Gastroesophageal sphincter (tissue), 3 donors: ENCODE results near the gene NLRC3.

Experiments used
- CTCF ChIP-seq, 4 experiments: fragments of 200-600 bp in 2 of 4; fragments of 450-650 bp in 2 of 4; sonication (generic) in 1 of 4; IDR thresholded peaks; one replicate each; pipeline ENCODE4 v1.5.1; 2017 to 2019; ENCODE audit warnings: antibody characterized with exemption in 4 of 4, mild to moderate bottlenecking in 2 of 4, moderate library complexity in 2 of 4
- EP300 ChIP-seq: sonication (generic); formaldehyde crosslinking; IDR thresholded peaks from one replicate; pipeline ENCODE4 v1.6.1; 2017; ENCODE audit warnings: antibody characterized with exemption, mild to moderate bottlenecking
- POLR2A ChIP-seq, 2 donors: fragments of 450-650 bp; IDR thresholded peaks; one replicate each; pipeline ENCODE4 v1.6.1; 2017; ENCODE audit warnings: antibody characterized with exemption in 2 of 2, mild to moderate bottlenecking in 2 of 2, moderate library complexity in 1 of 2
- POLR2AphosphoS5 ChIP-seq: sonication (generic); formaldehyde crosslinking; IDR thresholded peaks from one replicate; pipeline ENCODE4 v1.6.1; 2017; ENCODE audit warnings: antibody characterized with exemption

DNA sequence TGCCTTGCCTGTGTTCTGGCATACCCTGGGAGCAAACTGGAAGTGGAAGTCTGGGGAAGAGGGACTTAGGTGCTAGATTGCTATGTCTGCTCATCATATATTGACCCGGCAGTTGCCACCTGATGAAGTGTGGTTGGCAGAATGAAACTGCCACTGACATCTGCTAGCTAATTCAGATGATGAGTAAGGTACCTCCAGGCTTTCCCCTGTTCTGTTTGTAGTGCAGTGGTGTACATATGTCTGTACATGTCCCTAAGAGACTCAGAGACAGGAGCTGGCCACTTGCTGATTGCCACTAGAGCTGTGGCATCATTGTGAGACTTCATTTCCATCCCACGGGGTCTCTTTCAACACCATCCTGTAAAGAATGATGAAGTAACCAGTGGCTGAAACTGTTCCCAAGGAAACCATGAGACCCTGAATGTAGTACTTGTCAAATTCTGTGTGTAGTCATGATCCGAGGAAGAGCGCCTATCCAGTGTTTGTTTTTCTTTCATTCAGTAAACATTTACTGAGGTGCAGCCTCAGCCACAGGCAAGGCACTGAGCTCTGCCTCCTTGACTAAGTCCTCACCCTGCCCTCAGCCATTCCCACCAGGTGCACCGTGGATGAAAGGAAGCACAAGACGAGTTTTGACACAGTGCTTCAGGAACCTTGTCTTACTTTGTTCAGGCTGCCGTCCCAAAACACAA, 63.2 kb downstream of the NLRC3 start:
- no peak for TF ChIP-seq CTCF (IDR thresholded peaks at IDR 0.05)
- no peak for TF ChIP-seq POLR2A (IDR thresholded peaks at IDR 0.05)
- TF ChIP-seq EP300 = no peak
- no peak for TF ChIP-seq POLR2AphosphoS5
